GM23248 (cell line): ENCODE data around the gene NLGN4X. TPM values are rescaled to one million over a fixed set of nuclear protein-coding genes. Genes with fewer than 3 reads are reported as not detected.
A peak's percentile ranks its signal among the peaks of the same experiment; 100 is the strongest.

Experiments used
- DNase-seq: peaks from one replicate; pipeline ENCODE4 v3.0.0-alpha.2; 2015
- H2AFZ ChIP-seq: fragments of 200-600 bp; sonication (generic); 2 replicates; pipeline ENCODE4 v1.6.1; 2016; ENCODE audit warnings: antibody characterized with exemption
- H3F3A ChIP-seq: fragments of 200-600 bp; sonication (generic); 2 replicates; pipeline ENCODE4 v1.6.1; 2016; ENCODE audit warnings: mild to moderate bottlenecking, antibody characterized with exemption, mixed run types; ENCODE audit not compliant: insufficient read depth
- H3K27ac ChIP-seq: fragments of 200-600 bp; sonication (generic); 2 replicates; pipeline ENCODE4 v1.5.1; 2016; ENCODE audit warnings: mild to moderate bottlenecking
- H3K27me3 ChIP-seq: fragments of 200-600 bp; sonication (generic); replicated peaks from 2 replicates; pipeline ENCODE4 v1.6.1; 2016; ENCODE audit warnings: mild to moderate bottlenecking; ENCODE audit not compliant: insufficient read depth
- H3K36me3 ChIP-seq: fragments of 200-600 bp; sonication (generic); 2 replicates; pipeline ENCODE4 v1.6.1; 2016; ENCODE audit warnings: low read depth, mild to moderate bottlenecking
- H3K4me1 ChIP-seq: fragments of 200-600 bp; sonication (generic); 2 replicates; pipeline ENCODE4 v1.6.1; 2016; ENCODE audit warnings: mild to moderate bottlenecking; ENCODE audit not compliant: insufficient read depth
- H3K4me2 ChIP-seq: fragments of 200-600 bp; sonication (generic); one replicate; pipeline ENCODE4 v1.6.1; 2016; ENCODE audit warnings: mild to moderate bottlenecking; ENCODE audit not compliant: unreplicated experiment
- H3K4me3 ChIP-seq: fragments of 200-600 bp; sonication (generic); 2 replicates; pipeline ENCODE4 v1.5.1; 2016; ENCODE audit warnings: mild to moderate bottlenecking
- H3K79me2 ChIP-seq: fragments of 200-600 bp; sonication (generic); 2 replicates; pipeline ENCODE4 v1.6.1; 2016; ENCODE audit warnings: mild to moderate bottlenecking; ENCODE audit not compliant: insufficient read depth
- H3K9ac ChIP-seq: fragments of 200-600 bp; sonication (generic); 2 replicates; pipeline ENCODE4 v1.6.1; 2016; ENCODE audit warnings: mild to moderate bottlenecking
- H3K9me2 ChIP-seq: fragments of 200-600 bp; sonication (generic); 2 replicates; pipeline ENCODE4 v1.6.1; 2016; ENCODE audit warnings: mixed run types, mild to moderate bottlenecking, moderate library complexity; ENCODE audit not compliant: insufficient read depth
- H3K9me3 ChIP-seq: fragments of 200-600 bp; sonication (generic); one replicate; pipeline ENCODE4 v1.6.1; 2017; ENCODE audit warnings: low read depth
- H4K20me1 ChIP-seq: fragments of 200-600 bp; sonication (generic); 2 replicates; pipeline ENCODE4 v1.6.0; 2016; ENCODE audit not compliant: insufficient read depth
- EZH2 ChIP-seq: fragments of 200-600 bp; sonication (generic); IDR thresholded peaks from 2 replicates; pipeline ENCODE4 v1.6.1; 2018; ENCODE audit warnings: antibody characterized with exemption, mild to moderate bottlenecking; ENCODE audit not compliant: insufficient read depth, poor library complexity, severe bottlenecking
- EZH2phosphoT487 ChIP-seq: fragments of 200-600 bp; sonication (generic); IDR thresholded peaks from 2 replicates; pipeline ENCODE4 v1.6.1; 2018; ENCODE audit warnings: antibody characterized with exemption, moderate library complexity, mild to moderate bottlenecking, low read depth; ENCODE audit not compliant: insufficient read depth
- WGBS, 2 experiments: methylation state at CpG; one replicate each; pipeline ENCODE4 v1.1.6; 2015 to 2017; ENCODE audit warnings: low lambda C conversion rate in 2 of 2, low coverage in 1 of 2; ENCODE audit errors: missing lambda C conversion rate in 2 of 2; 5-methylcytosine and 5-hydroxymethylcytosine counted together
- in situ Hi-C: fragments of 300-500 bp; cut with MboI; formaldehyde crosslinking; loops from 2 replicates; pipeline ENCODE4 v1.15.0; 2020
- polyA plus RNA-seq: library from polyadenylated mRNA; unstranded; fragments of >200 nt; fragmentation: Nextera tagmentation; extraction: Ambion mirVana; gene quantifications from 2 replicates; pipeline ENCODE4 v1.2.1, GENCODE V29; 2016
- total RNA-seq: library from RNA; depleted of rRNA; stranded (reverse); fragments of >200 nt; shearing (Covaris generic); gene quantifications from 2 replicates; pipeline ENCODE4 v1.2.3, GENCODE V29; 2014

NLGN4X gene
- total and polyA plus RNA-seq, 2 experiments from 2014 or later: not detected

DNA sequence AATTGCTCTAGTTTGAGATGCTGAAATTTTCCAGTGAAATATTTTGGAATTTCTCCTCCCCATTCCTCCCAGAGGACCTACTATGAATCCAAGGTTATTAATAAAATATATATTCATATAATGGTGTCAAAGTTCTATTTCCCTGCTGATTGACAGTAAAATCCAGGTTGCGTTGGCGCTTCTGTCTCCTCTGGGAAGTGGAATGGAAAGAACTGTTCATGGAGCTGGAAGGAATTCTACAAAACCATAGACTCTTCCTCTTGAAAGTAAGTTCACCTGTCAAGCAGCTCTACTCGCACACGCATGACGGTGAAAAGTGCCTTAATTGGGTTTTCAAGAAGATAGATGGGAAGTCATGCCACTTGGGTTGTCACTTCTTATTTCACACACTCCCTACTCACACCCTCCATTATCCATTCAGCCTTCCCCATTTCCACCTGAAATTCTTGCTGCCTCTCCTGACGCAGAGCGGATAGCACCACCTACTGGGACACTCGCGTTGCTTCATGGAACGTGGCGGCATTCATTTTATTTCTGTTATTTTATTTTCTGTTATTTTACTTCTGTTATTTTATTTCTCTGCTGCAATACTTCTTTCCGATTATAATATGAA is 351.6 kb downstream of the NLGN4X start:
- in situ Hi-C loops: no loop called here
- Histone ChIP-seq H3K36me3 (no peaks in the 10 kb centered on the region), H4K20me1 (no peaks in the 10 kb centered on the region), H3K4me3 (no peak overlapping the region), H3K27ac (no peak overlapping the region), H3K27me3 (no peaks in the 10 kb centered on the region), H3K4me1 (no peaks in the 10 kb centered on the region), H3K9me3 (no peaks in the 10 kb centered on the region), H2AFZ (no peak overlapping the region), H3K79me2 (no peaks in the 10 kb centered on the region), H3K9ac (no peak overlapping the region), H3F3A (no peaks in the 10 kb centered on the region), H3K9me2 (no peaks in the 10 kb centered on the region), H3K4me2 (no peak overlapping the region)
- WGBS, 2 experiments: 40 to 45% methylated on average over 12 of the region's 12 CpGs
- TF ChIP-seq EZH2phosphoT487 (no peak), EZH2 (no peak)
- peak; percentile 0 for DNase-seq

DNA sequence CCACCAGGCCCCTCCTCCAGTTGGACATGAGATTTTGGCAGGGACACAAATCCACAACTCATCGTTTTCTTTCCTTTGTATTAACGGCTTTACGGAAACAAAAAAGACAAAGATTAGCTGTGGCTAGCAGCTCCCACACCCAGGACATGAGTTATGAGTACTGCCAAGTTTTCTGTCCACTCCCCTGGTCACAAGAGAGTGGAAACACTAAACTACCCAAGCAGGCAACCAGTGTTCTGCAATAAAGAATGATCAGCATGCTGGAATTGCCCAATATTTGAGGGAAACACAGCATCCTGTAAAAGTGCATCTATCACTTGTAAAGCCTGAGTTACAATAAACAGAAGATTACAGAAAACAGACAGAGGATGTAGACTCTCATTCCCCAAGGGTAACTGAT is 358.4 kb downstream of the NLGN4X start:
- H3K79me2 ChIP-seq: no peaks in the 10 kb centered on the region
- DNase-seq: no peak
- TF ChIP-seq EZH2phosphoT487 (no peak), EZH2 (no peak)
- 13 to 15% methylated on average over 3 of the region's 3 CpGs for WGBS, 2 experiments
- H3K27me3 ChIP-seq: no peaks in the 10 kb centered on the region
- H2AFZ ChIP-seq: no peak overlapping the region
- in situ Hi-C loops: no loop called here
- H3K4me1 ChIP-seq: no peaks in the 10 kb centered on the region
- H3K4me2 ChIP-seq: no peak overlapping the region
- no peaks in the 10 kb centered on the region for H3F3A ChIP-seq
- no peak overlapping the region for H3K9ac ChIP-seq
- H3K27ac ChIP-seq: no peak overlapping the region
- H3K9me2 ChIP-seq: no peaks in the 10 kb centered on the region
- no peaks in the 10 kb centered on the region for H4K20me1 ChIP-seq
- no peak overlapping the region for H3K4me3 ChIP-seq
- H3K36me3 ChIP-seq: no peaks in the 10 kb centered on the region
- H3K9me3 ChIP-seq: no peaks in the 10 kb centered on the region

- Histone ChIP-seq H3K9ac (no peak overlapping the region), H2AFZ (no peak overlapping the region), H3K79me2 (no peaks in the 10 kb centered on the region), H3K27me3 (no peaks in the 10 kb centered on the region), H3K4me2 (no peak overlapping the region), H3K36me3 (no peaks in the 10 kb centered on the region), H4K20me1 (no peaks in the 10 kb centered on the region), H3K9me3 (no peaks in the 10 kb centered on the region), H3K27ac (no peak overlapping the region), H3K4me3 (no peak overlapping the region), H3F3A (no peaks in the 10 kb centered on the region), H3K9me2 (no peaks in the 10 kb centered on the region), H3K4me1 (no peaks in the 10 kb centered on the region)
- TF ChIP-seq EZH2 (no peak), EZH2phosphoT487 (no peak)
- DNase-seq: no peak
- 13% methylated on average over 2 to 6 of the region's 7 CpGs for WGBS, 2 experiments
- in situ Hi-C loops: no loop called here
Observed at GRCh38 chrX:5869786-5870185, 358.9 kb downstream of the NLGN4X start.

DNA sequence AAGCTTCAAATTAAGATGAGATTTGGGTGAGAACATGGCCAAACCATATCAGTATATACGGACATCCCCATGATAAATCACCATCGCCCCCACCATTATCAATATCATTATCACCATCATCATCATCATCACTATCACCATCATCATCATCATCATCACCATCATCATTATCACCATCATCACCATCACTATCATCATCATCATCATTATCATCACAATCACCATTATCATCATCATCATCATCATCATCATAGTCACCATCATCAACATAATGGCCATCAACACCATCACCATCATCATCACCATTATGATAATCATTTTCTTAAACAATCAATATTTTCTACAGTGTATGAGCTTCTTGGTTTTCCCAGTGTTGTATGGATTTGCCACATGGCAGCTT is 360.9 kb downstream of the NLGN4X start:
- Histone ChIP-seq H2AFZ (no peak overlapping the region), H3F3A (no peaks in the 10 kb centered on the region), H3K4me3 (no peak overlapping the region), H3K36me3 (no peaks in the 10 kb centered on the region), H3K4me1 (no peaks in the 10 kb centered on the region), H3K79me2 (no peaks in the 10 kb centered on the region), H3K9me2 (no peaks in the 10 kb centered on the region), H3K9me3 (no peaks in the 10 kb centered on the region), H3K27ac (no peak overlapping the region), H3K27me3 (no peaks in the 10 kb centered on the region), H3K4me2 (no peak overlapping the region), H4K20me1 (no peaks in the 10 kb centered on the region), H3K9ac (no peak overlapping the region)
- DNase-seq: no peak
- WGBS, 2 experiments: 19 to 25% methylated on average over 1 to 2 of the region's 2 CpGs
- in situ Hi-C loops: no loop called here
- TF ChIP-seq EZH2 (no peak), EZH2phosphoT487 (no peak)

- no peaks in the 10 kb centered on the region for H3K9me3 ChIP-seq
- 11 to 37% methylated on average over 6 of the region's 6 CpGs for WGBS, 2 experiments
- H3F3A ChIP-seq: no peaks in the 10 kb centered on the region
- in situ Hi-C loops: no loop called here
- no peak overlapping the region for H3K4me2 ChIP-seq
- H2AFZ ChIP-seq: no peak overlapping the region
- TF ChIP-seq EZH2: no peak
- no peak for TF ChIP-seq EZH2phosphoT487
- H3K36me3 ChIP-seq: no peaks in the 10 kb centered on the region
- no peaks in the 10 kb centered on the region for H3K27me3 ChIP-seq
- no peaks in the 10 kb centered on the region for H4K20me1 ChIP-seq
- H3K27ac ChIP-seq: no peak overlapping the region
- H3K79me2 ChIP-seq: no peaks in the 10 kb centered on the region
- H3K4me1 ChIP-seq: no peaks in the 10 kb centered on the region
- no peaks in the 10 kb centered on the region for H3K9me2 ChIP-seq
- DNase-seq: no peak
- no peak overlapping the region for H3K9ac ChIP-seq
- no peak overlapping the region for H3K4me3 ChIP-seq
Observed at GRCh38 chrX:5857232-5857631, 371.4 kb downstream of the NLGN4X start.
